ENCODE data around the gene WLS. TPM values are rescaled to one million over a fixed set of nuclear protein-coding genes. Genes with fewer than 3 reads are reported as not detected.

Gene WLS
- total RNA-seq, 1 experiment from 2014 or later, result 151 TPM

DNA sequence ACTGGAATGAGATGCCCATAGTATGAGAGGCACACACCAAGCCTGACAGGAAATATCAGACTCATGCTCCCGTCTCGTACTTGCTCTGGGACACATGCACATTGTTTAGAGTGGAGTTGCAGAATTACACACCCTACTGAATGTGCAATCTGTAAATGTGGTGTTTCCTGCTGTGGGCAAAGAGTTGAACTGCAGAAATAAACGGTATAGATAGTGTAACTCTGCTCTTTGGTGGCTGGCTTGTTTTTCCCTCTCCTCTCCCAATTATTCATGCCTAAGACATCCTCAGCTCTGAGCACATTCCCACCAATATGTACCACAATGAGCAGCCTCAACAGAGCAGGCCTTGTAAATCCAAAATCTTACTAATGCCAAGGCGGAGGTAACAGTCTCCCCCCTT is 91.8 kb downstream of the WLS start:
- no peak for DNase-seq (ENCODE audit: low spot score)

GRCh38 chr1:68136187-68136586 is 96.1 kb downstream of the WLS start:
- no peak for DNase-seq (ENCODE audit: low spot score)

GRCh38 chr1:68132426-68133130 is 99.7 kb downstream of the WLS start:
- DNase-seq (ENCODE audit: low spot score), result no peak

DNA sequence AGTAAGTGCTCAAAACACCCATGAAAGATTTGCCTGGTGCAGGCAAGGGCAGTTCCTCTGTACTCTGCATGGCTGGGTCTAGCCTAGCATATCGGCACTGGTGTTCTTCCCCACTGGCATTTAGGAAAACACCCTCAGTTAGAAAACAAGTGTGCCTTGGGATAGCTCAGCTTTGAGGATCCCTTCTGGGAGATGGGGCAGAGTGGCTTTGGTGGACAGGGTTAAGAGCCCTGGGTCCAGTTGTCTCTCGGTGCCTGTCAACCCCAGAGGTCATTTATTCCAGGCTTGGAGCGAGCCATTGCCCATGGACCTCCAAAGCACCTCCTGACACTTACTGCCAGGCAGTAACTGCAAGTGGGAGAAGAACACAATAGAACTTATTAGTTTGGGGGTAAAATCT is 101.1 kb downstream of the WLS start:
- no peak for DNase-seq (ENCODE audit: low spot score)

GRCh38 chr1:68129536-68130250 is 102.6 kb downstream of the WLS start:
- DNase-seq (ENCODE audit: low spot score), result no peak

DNA sequence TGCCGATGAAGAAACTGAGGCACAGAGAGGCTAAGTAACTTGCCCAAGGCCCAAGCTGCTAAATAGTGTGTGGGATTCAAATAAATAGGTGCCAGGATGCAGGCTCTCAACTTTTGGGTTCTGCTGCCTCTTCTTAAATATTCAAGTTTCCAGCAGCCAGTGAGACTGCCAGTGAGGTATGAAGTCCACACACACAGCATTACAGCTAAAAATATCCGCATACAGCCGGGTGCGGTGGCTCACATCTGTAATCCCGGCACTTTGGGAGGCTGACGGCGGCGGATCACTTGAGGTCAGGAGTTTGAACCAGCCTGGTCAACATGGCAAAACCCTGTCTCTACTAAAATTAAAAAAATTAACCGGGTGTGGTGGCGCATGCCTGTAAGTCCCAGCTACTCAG is 103.5 kb downstream of the WLS start:
- DNase-seq (ENCODE audit: low spot score), result no peak

DNA sequence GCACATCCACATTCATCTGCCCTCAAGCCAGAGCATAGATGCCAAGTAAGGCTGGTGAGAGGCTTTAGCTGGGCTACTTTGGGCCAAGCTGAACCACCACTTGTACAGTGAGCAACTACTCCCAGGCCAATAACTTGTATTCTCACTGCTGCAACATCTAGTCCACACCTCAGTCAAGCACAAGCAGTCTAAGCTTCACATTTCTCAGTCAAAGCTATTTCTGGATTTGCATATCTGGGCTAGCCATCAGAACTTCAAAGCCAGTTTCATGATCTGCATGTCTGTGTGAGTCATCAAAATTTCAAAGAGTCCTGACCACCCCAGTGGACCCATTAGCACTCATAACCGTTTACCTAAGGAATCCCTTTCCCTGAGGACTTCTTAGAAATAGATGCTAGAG is 104.2 kb downstream of the WLS start:
- DNase-seq (ENCODE audit: low spot score), result peak; percentile 35

- DNase-seq (ENCODE audit: low spot score), result no peak
These were observed 110.8 kb downstream of the WLS start for GRCh38 chr1:68121536-68121935.

- peak; percentile 87 for DNase-seq (ENCODE audit: low spot score)
These were observed 112.1 kb downstream of the WLS start for GRCh38 chr1:68120136-68120791.

GRCh38 chr1:68119445-68119844 is 112.9 kb downstream of the WLS start:
- DNase-seq (ENCODE audit: low spot score), result no peak

- no peak for DNase-seq (ENCODE audit: low spot score)
These were observed 114.9 kb downstream of the WLS start for GRCh38 chr1:68117416-68117815.

- DNase-seq (ENCODE audit: low spot score), result peak; percentile 54
These were observed 115.6 kb downstream of the WLS start for GRCh38 chr1:68116643-68117235.

DNA sequence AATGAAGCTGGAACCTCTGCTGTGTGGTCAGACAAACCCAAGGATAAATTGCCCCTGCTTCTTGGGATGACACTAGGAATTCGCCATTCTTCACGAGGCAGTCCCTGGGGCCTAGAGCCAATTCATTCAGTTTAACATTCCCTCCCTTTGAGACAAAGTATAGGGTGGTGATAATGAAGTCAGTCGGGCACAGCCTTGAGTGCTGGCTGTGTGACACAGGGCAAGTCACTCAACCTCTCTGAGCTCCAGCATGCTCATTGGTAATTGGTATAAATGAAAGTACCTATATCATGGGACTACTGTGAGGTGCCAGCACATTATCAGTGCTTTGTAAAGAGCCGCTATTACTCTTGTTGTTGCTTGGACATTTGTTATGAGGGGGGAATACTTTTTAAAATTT is 117.0 kb downstream of the WLS start:
- no peak for DNase-seq (ENCODE audit: low spot score)

- no peak for DNase-seq (ENCODE audit: low spot score)
These were observed 118.4 kb downstream of the WLS start for GRCh38 chr1:68113966-68114365.

- peak; percentile 75 for DNase-seq (ENCODE audit: low spot score)
These were observed 119.5 kb downstream of the WLS start for GRCh38 chr1:68112835-68113243.

DNA sequence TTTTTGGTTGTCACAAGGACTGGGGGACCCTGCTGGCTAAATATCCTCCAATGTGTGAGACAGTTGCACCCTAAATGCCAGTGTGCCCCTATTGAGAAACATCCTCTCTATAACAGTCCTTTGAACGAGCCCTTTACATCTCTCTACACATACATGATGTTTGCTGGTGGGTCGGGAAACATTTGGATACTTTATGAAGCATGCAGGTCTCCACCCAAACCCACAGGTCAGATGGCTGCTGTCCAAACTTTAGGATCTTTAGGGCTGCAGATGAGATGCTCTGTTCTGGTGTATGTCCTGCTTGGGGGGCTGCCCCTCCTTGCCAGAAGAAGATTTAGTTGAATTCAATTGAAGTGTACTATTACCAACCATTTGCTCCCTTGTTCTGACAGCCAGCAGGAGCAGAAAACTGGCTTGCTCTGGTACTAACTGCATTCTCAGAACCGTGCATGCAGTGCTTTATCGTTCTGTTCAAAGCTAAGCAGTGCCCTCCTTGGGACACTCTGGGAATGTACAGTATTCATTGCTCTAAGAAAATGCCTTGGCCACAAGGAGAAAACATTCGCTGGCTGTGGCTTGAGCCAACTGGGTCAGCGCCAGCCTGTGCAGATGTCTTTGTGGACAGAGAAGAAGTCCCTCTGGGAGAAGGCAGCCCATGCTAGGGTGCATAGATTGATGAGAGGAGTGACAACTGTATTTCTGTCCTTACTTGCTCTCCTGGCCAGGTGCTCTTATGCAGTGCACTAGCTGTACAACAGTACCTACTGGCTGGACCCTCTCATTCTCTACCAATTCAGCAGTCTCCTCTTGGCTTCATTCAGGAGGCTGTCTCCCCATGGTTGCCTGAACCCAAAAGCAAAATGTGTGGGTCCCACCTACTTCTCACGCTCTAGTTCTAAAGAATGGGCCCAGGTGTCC is 120.5 kb downstream of the WLS start:
- DNase-seq (ENCODE audit: low spot score), result peak; percentile 91

DNA sequence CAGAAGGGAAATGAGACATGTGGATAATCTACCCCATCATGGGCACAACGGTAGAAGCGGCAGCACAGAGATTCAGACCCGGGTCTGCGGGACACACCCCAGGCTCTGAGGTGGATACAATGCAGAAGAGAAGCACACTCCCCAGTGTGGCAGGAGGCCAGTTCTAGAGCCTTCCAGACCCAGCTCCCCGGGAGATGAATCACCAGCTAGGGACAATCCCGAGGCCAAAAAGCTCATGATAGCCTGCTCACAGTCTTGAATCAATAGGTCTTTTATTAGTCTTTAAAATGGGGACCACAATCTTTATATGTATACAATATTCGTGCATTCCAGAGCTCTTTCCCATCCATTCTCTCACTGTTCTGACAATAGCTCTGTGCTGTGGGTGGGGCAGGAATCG is 124.6 kb downstream of the WLS start:
- DNase-seq (ENCODE audit: low spot score), result no peak

DNA sequence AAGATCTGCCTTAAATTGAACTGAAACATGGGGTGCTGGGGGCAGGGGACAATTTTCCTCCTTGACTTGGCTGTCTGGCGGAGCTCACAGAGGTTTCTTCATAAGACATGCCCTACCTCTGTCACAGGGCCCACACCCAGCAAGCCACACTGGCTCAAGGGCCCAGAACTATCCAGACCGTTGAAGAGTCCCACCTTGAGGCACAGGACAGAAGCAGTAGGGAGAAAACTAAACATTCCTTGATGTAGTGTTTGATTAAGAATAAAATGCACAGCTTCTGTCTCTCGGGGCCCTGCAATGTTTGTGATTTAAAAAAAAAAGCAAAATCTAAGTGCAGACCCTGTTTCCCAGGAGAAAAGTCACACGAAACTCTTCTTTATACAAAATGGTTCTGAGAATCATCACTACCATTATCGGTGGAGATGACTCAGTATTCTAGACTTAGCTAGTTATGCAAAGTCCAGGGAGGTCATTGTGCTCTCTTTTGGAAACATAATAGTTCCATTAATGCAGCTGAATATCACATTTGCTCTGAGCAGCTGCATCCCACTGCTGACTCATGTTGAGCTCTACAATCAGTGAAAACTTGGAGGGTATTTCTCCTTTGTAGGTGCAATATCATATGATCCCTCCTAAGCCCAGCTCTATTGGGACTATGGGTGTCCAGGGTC is 128.3 kb downstream of the WLS start:
- no peak for DNase-seq (ENCODE audit: low spot score)

DNA sequence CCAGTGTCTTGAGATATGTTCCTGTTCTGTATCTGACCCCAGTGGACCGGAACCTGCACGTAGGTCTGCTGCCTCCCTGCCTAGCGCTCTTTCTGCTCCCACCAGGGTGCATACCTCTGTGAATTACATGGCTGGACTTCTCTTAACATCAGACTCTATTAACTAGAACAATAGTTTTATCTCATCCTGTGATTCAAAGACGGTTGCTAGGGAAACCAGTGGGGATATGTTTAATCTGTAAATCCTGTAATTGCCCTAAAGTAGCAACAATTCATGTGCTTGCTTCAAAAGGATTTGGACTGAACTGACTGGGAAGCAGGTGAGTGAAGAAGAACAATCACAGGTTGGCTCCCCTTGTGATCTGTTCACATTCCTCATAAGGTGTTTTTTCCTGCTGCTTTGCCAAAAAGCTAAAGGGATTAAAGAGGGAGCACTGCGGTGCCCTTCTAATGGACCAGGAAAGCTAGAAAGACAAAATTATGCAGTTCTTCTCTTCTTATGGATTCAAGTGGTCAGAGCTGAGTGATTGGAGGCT is 129.2 kb downstream of the WLS start:
- no peak for DNase-seq (ENCODE audit: low spot score)

- DNase-seq (ENCODE audit: low spot score), result no peak
These were observed 130.5 kb downstream of the WLS start for GRCh38 chr1:68101829-68102228.

DNA sequence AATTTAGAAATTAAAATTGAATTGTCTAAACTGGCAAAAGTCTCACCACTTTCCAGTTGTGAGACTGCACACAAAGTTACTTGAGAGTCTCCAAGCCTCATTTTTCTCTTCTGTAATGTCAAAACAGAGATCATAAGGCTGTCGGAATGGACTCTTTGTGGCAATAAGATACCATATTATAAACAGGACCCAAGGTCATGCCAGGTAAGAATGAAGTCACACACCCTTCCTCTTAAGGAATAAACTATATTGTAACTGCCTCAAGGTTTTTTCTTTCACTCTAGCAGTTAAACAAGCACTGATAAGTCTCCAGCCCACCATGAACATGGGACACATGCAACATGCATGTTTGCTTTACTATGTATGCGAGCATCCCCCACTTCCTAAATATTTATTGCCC is 131.8 kb downstream of the WLS start:
- DNase-seq (ENCODE audit: low spot score), result no peak

All from H4 (cell line).